Stromal cell of bone marrow (primary cell): Measurements from ENCODE around the gene TDRD10.
"Not testable (repeated sequence)": the region's sequence is repeated elsewhere in the genome, so short reads cannot be mapped to it uniquely, and the experiment has no call there.

Source experiments
- DNase-seq: peaks from one replicate; pipeline ENCODE4 v3.0.0-alpha.2; 2012; ENCODE audit warnings: low read depth

TDRD10 gene

DNA sequence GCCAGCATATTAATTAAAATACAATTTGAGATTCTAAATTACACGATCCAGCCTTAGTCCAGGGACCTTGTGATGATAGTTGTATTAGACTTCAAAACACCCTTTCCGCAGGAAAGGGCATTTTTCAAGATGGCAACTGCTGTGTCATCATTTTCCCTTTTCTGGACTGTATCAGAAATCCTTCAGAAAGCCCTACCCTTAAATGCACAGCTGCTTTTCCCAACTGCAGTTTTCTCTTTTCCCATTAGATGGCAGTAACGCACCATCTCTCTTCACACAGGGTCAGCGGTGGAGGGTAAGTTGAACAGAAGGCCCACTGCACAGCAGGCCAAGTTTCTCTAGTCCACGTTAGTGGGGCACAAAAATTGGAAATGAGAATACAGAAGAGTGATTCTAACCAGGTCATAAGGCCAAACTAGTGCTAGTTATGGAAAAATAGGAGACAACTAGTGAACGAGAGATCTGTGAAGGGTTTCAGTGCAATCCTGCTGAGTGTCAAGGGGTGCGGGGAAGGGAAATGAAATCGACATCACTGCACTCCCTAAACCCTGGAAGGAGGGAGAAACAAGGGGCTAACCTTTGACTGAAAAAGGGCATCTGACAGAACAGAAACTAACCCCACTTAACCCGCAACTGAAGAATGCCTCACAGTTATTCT, 22.1 kb upstream of the TDRD10 start:
- DNase-seq, result peak; percentile 76

DNA sequence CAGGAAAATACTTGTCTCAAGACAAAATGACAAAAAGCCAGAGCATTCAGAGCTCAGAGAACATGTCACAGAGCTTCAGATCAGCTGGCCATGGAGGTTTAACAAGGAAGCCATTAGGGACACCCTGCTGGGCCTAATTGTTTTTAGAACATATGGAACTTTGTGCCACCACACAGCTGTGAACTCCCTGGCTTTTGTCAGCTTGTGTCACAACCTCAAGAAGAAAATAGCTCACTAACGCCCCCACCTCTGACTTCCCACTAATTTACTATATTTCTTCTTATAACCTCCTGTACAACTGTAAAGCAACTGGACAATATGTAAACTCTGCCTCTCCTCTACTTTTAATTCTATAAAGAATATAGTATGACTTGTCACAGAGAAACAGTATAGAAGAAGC, 21.0 kb upstream of the TDRD10 start:
- DNase-seq, result no peak

DNA sequence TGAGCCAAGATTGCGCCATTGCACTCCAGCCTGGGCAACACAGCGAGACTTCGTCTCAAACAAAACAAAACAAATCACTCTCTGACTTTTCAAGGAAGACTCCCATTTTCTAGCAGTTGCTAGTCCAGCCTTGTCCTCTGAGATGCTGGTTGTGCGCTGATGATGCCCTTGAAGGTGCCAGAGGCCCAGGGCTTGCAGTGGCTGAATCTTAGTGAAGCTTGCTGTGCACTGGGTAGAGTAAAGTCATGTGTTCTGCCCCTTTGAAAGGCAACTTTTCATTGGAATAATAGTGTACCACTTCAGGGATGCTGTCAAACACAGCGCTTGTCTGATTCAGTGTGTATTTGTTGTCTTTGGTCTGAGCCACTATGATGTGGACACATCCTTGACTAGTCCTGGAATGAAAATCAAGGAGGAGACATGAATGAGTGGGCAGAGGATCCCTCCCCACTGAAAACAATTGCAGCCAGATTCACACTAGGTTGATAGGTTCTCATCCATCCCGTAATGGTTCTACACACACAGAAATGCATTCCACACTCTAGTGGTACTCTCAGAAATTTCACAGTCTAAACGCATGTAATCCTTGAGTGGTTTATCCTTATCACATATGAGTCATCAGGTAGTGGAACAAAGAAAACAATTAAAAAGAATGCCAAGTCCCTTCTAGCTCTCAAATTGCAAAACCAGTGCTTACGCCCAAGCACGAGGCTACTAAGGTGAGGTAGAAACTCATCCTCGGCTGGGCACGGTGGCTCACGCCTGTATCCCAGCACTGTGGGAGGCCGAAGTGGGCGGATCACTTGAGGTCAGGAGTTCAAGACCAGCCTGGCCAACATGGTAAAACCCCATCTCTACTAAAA, 17.8 kb upstream of the TDRD10 start:
- no peak for DNase-seq

DNA sequence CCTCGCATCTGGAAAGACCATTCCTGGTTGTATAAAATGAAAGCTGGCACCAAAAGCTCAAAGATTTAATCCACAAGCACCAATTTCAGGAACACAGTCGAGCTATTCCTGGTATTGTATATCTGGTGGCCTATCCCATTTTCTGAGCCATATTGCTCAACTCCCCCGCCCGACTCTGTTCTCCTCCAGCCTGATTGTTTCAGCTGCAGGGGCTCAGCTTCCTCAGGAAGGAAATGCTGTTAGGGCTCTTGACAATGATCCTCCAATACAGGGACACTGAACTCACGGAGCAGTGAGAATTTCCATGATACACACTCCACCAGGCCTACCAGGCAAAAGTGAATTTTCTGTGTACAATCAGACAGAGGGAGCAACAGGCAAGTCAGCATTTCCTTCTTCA, 16.9 kb upstream of the TDRD10 start:
- DNase-seq, result no peak

DNA sequence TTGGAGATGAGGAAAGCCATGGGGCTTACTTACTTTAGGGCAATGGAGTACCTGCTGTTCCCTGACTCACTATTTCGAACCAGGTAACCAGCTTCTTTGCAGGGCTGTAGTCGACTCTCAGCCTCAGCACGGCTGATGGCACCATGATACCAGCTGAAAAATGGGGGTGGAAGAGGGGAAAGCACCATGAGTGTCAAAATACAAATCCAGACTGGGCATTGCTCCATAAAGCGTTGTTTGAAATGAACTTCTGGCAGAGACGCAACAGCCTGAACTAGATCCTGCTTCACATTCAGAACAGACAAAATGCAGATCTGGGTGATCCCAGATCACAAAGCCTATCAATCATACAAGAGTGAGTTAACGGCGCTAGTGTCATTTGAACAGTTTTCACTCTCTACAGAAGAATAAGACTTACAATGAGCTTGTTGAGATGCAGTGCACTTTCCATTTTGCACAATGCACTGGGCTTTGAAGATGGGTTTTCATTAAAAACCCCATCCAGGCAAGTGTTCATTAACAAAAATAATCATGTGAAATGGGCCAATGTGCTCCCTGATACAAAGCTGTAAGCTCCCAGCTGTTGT, 16.0 kb upstream of the TDRD10 start:
- no peak for DNase-seq

DNA sequence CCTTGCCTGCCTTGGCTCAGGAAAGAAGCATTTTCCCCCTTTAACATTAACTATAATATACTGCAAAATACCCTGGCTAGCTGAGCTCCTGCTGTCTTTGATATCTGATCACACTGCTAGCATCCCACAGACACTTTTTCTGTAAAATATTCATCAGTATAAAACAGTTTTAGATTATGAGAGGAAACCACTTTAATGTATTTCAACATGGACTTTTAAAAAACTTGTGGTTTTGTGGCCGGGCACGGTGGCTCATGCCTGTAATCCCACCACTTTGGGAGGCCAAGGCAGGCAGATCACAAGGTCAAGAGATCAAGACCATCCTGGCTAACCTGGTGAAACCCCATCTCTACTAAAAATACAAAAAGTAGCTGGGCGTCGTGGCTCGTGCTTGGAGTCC, 15.3 kb upstream of the TDRD10 start:
- DNase-seq, result not testable (repeated sequence)

DNA sequence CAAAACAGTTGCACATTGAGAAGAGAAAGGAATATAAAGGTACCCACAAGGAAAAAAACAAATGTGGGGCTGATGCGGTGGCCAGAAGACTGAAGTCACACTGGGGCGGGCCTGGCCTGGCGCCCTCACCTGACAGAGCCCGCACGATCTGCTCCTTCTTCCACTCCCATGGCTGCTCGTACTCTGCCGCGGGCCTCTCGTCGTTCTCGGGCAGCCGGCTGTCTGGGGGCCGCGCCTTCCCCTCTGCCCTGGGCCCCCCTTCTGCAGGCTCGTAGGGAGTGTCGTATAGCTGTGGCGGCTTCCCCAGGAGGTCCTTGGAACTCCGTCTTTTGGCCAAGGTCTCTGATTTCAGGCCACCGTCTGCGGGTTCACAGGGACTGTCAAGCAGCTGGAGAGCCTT, 13.1 kb upstream of the TDRD10 start:
- no peak for DNase-seq

DNA sequence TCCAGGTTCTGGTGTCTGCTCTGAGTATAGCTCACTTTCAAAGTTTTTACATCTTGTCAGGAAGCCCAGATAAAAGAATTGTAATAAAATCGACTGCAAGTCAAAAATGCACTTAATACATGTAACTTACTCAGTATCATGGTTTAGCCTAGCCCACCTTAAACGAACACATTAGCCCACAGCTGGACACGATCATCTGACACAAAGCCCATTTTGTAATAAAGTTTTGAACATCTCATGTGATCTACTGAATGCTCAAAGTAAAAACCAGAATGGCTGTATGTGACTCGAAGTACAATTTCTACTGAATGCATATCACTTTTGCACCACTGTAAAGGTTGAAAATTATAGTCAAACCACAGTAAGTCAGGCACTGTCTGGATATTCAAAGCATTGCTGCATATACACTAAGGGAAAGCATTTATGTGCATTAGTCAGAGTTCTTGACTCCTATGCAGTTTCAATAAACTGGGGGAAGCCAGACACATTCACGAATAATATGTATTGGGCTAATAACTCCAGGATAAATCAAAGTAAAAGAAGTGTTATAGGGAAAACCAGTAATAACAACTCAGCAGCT, 12.2 kb upstream of the TDRD10 start:
- no peak for DNase-seq

DNA sequence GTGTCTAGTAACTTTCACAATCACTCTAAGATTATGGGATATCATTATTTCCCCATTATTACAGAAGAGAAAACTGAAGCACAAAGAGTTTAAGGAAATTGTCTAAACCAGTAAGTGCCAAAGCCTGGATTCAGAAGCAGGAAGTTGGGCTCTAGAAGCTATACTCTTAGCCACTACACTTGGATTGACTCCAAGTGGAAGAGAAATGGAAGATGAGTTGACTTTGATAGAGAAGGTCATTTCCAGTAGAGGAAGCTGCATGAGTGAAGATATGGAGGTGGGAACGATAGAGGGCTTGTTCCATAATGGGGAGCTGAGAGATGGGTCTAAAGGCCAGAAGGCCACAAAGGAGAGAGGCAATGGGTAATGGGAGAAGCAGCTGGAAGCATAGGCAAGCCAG, 11.7 kb upstream of the TDRD10 start:
- no peak for DNase-seq

DNA sequence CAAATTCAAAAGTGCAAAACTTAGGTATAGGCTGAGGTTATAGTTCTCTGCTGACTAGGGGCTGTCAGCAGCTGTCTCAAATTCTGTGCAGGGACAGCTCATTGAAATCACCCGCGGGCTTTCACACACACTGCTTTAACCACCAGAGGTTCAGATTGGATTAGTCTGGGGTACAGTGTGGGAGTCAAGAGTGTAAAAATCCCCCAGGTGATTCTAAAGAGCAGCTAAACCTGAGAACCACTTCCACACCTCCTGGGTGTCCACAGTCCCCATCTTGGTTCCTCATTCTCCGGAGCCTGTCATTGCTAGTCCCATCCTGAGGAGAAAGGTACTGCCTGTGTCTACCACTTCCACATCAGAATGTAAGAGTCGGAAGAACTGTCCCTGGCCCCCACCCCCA, 9.9 kb upstream of the TDRD10 start:
- no peak for DNase-seq

DNA sequence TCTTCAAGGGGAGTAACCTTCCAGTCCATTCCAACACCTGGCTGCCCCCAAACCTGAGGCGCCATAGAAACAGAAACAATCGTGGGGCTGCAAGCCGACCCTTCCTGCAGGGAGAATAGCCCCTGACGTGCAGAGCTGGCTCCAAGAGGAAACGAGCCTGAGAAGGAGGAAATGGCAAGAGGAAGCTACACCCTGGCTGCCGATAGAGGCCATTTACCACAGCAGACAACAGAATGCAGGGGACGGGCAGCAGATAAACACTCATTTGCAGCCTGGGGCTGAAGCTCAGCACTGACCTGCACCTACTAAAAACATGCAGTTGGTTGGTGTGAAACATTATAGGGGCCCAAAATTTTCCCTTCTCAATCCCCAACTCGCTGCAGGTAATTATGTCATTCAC, 8.7 kb upstream of the TDRD10 start:
- DNase-seq, result no peak

DNA sequence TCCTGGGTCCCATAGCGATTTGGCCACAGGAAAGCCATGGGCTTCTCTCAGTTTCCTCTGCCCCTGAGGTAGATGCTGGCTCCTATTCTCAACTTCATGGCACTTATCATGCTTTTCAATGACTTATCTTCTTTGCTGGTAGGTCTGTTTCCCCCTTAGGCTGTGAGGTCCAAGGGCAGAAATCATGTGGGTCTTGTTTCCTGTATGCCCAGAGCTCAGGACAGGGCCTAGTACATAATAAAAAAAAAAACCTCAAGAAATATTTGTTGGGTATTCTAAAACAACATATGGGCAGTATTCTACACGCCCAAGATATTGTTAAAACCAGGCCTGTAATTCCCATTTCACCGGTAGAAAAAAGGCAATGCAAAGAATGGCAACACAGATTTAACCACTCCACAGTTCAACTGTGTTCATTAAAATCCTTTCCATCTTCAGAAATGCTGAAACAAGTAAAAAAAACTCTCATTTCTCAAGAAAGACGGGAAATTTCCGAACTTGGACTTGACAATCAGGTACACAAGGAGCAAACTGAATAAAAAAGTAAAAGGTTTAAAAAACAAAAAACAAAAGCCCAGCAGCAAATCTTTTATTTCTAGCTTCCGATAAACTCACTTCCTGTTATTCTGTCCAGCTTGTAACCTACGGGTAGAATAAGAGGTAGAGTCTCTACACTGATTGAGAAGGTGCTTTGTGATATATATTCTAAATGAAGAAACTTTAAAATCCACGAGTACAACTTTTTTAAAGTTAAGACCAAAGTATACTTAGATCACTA, 6.3 kb upstream of the TDRD10 start:
- no peak for DNase-seq

DNA sequence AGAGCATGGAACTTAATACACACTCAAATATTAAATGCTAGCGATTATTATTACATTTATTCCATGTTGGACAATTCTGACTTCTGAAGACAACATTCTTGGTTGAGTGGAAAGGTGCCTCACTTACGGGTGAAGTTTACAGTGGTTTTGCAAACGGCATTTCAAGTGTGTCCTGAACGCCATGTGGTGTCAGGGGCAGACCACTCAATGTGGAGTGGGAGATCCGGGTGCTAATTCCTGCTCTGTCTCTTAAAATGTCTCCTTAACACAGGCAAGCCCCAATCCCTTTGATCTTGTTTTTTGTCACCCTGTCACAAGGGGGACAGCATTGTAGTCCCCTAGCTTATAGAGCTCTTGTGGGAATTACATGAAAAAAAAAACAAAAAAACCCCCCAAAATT, 5.6 kb upstream of the TDRD10 start:
- no peak for DNase-seq

DNA sequence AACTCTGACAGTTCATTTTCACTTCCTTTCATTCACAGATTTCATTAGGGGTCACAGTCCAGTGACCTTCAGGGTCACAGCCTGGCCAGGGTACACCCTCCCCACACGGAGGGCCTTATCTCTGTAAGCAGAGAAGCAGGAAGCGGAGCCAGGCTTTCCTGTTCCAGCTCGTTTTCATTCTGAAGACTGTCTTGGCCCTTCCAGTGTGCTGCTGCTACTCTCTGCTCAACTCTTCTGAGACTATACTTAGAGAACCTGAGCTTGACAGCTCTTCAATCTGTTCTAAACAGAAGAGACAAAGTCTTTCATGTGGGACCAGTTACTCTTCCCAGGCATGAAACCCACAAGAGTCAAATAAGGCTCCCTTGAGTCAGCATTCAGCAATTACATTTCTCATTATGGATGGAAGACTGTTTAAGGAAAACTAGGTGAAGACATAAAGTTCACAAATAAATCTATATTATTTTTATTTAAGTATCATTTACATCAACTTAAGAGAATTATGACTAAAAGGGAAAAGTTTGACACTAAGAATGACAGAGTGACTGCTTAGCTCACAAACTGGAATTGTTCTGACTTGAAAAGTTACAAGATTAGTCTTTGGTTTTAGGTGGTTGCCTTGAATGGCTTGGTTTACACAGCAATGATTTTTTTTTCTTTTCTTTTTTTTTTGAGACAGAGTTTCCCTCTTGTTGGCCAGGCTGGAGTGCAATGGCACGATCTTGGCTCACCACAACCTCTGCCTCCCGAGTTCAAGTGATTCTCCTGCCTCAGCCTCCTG, 4.8 kb upstream of the TDRD10 start:
- no peak for DNase-seq

DNA sequence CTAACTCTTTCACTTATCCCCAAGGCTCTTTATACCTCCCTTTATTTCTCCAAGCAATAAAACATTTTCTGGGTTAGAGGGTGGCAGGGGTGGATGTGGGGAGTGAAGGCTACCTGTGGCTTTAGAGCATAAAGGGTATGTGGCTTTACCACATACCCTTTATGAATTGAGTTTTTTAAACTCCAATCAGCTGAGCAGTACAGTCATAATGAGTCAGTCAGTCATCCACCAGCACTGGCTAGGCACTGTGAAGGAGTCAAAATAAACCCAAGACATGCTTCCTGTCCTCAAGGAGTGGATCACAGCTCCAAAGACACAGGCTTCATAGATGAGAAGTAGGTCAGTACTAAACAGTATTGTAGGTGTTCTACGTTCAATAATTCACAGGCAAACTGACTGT, 2.6 kb upstream of the TDRD10 start:
- no peak for DNase-seq

DNA sequence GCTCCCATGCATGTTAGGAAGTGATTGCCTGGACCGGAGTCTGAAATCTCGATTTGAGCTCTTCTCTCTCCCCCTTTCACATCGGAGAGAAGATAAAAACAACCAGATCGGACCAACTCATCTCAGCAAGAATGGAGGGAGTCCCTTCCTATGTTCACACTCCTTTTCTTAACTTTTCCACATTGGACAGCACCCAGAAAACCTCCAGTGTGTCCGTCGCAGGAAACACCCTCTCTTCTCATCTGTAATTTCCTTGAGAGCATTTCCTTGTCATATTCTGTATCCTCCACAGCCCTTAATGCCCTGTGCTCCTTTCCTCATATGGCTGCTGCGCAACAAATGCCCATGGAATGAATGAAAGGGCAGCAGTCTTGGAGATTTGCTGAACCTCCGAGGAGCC, 1.5 kb upstream of the TDRD10 start:
- DNase-seq, result no peak

DNA sequence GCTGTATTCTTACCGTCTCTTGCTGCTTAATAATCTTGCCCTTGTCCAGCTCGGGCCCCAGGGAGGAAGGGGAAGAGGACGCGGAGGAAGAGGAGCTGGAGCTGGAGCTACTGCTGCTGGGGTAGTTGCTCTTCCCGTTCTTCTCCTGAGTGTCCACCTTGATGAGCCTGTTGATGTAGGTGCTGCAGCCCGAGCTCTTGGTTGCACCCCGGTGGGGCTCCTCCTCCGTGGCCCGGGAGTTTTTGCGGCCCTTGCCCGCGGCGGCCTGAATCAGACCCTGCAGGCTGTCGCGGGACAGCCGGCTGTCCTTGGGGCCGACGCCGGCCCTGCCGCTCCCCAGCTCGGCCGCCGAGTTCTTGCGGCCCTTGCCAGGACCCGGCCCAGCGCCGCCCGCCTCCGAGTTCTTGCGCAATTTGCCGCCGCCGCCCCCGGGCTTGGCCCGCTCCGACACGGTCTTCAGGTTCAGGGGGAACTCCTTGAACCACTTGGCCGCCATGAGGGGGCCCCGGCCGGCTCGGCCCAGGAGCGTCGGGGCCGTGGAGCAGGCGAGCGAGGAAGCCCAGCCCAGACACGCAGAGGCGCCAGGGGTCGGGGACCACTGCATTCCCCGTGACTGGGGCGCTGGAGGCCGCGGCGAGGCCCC, 475 bp upstream of the TDRD10 start:
- no peak for DNase-seq

DNA sequence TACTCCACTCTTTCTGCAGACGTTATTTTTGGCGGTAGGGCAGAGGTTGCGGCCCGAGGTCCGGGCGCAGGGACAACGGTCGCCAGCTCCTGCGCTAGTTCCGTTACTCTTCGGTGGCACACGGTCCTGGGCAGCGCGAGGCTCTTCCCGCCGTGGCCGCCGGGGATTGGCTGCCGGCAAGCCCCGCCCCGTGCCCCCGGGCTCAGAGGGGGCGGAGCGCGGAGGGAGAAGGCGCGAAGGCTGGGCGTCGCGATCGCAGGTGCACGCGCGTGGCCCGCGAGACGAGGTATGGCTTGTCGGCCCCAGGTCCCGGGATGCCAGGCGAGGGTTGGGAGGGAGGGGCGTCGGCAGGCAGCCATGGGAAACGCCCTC, 711 bp downstream of the TDRD10 start:
- no peak for DNase-seq

DNA sequence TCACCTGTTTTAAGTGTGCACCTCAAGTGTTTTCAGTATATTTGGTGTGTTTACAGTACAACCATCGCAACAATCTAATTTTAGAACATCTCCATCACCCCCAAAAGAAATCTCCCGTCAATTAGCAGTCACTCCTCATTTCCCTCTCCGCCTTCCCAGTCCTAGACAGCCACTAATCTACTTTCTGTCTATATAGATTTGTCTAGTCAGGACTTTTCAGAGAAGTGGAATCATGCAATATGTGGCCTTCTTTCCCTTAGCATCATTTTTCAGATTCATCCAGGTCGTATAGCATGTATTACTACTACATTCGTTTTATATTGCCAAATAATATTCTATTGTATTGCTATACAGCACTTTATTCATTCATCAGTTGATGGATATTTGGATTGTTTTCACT, 1.9 kb downstream of the TDRD10 start:
- DNase-seq, result no peak

DNA sequence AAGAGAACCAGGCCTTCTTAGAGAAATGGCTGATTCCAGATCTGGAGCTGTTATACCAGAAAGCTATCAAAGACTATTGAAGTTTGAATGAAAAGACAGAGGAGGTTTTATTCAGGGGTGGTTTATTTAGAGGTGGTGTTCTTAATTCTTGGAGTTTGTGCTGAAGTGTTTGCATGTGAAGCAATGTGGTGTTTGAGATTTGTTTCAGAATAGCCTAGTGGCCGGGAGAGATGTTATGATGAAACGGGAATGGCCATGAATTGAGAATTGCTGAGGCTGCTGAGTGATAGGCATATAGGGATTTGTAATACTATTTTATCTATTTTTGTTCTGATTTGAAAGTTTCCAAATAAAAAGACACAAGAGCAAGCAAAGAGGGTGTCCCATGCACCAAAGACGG, 10.7 kb downstream of the TDRD10 start:
- DNase-seq, result no peak

DNA sequence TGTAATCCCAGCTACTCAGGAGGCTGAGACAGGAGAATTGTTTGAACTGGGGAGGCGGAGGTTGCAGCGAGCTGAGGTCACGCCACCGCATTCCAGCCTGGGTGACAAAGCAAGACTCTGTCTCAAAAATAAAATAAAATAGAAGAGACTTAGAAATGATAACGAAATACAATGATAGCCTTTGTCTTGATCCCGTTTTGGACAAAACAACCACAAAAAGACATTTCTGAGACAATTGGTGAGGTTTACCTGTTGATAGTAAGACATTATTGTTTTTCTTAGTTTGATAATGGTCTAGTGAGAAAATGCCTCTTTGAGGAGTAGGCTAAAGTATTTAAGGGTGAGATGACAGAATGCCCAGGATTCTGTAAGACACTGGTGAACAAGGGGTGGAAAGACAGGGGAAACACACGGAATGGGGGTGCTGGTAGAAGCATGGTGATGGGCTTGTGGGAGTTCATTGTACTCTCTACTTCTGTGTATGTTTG, 12.1 kb downstream of the TDRD10 start:
- DNase-seq, result no peak
